Sigmoid colon (tissue), 7 donors: ENCODE results near the gene MYBPC3. TPM values are rescaled to one million over a fixed set of nuclear protein-coding genes. Genes with fewer than 3 reads are reported as not detected.

Source experiments
- DNase-seq: peaks from one replicate; pipeline ENCODE4 v3.0.0-alpha.2; 2019
- H3K27ac ChIP-seq, 4 donors: fragments of 200-600 bp; sonication (generic); one replicate each; pipeline ENCODE4 v1.5.1; 2016 to 2019; ENCODE audit warnings: mild to moderate bottlenecking in 1 of 4
- H3K27me3 ChIP-seq, 3 donors: fragments of 200-600 bp; sonication (generic); one replicate each; pipeline ENCODE4 v1.5.1; 2019; ENCODE audit warnings: mild to moderate bottlenecking in 1 of 3
- H3K36me3 ChIP-seq, 4 donors: fragments of 200-600 bp; sonication (generic); one replicate each; pipeline ENCODE4 v1.5.1; 2016 to 2019
- H3K4me1 ChIP-seq, 4 donors: fragments of 200-600 bp; sonication (generic); one replicate each; pipeline ENCODE4 v1.5.1; 2017 to 2019
- H3K4me3 ChIP-seq, 4 donors: fragments of 200-600 bp; sonication (generic); one replicate each; pipeline ENCODE4 v1.5.1; 2017 to 2019; ENCODE audit warnings: mild to moderate bottlenecking in 2 of 4, moderate library complexity in 1 of 4
- H3K9me3 ChIP-seq, 4 donors: fragments of 200-600 bp in 3 of 4; sonication (generic) in 3 of 4; one replicate each; pipeline versions ENCODE4 v1.5.1 to v1.6.1; 2013 to 2019
- CTCF ChIP-seq, 4 experiments: fragments of 450-650 bp in 3 of 4; fragments of 200-600 bp in 1 of 4; IDR thresholded peaks; one replicate each; pipeline ENCODE4 v1.5.1; 2016 to 2019; ENCODE audit warnings: antibody characterized with exemption in 4 of 4, mild to moderate bottlenecking in 3 of 4, moderate library complexity in 2 of 4
- EP300 ChIP-seq, 4 donors: sonication (generic); formaldehyde crosslinking; IDR thresholded peaks; one replicate each; pipeline ENCODE4 v1.6.1; 2017; ENCODE audit warnings: antibody characterized with exemption in 4 of 4
- POLR2A ChIP-seq, 2 donors: fragments of 450-650 bp; IDR thresholded peaks; one replicate each; pipeline ENCODE4 v1.6.1; 2016; ENCODE audit warnings: antibody characterized with exemption in 2 of 2, mild to moderate bottlenecking in 2 of 2, moderate library complexity in 2 of 2
- POLR2AphosphoS5 ChIP-seq, 4 donors: sonication (generic); formaldehyde crosslinking; IDR thresholded peaks; one replicate each; pipeline ENCODE4 v1.6.1; 2017; ENCODE audit warnings: antibody characterized with exemption in 4 of 4
- WGBS, 2 donors: extraction: QIAGEN DNeasy Blood & Tissue Kit; methylation state at CpG; one replicate each; pipeline ENCODE4 v1.1.7; 2013; 5-methylcytosine and 5-hydroxymethylcytosine counted together
- intact Hi-C: fragments of 100-400 bp; cut with DNase I; formaldehyde crosslinking; loops from one replicate; pipeline ENCODE4 v1.15.1; 2023
- polyA plus RNA-seq, 3 donors: library from polyadenylated mRNA; stranded (reverse); fragments of 200-250 nt; gene quantifications; one replicate each; pipeline ENCODE4 v1.2.3, GENCODE V29; 2013
- total RNA-seq, 4 donors: library from RNA; depleted of rRNA; stranded (reverse); fragments of >200 nt; gene quantifications; one replicate each; pipeline ENCODE4 v1.1.0, GENCODE V29; 2016
- donor health status: healthy with polysubstance abuse.
- donor health status: Bipolar disorder and iron deficiency.
- donor health status: healthy.

MYBPC3 gene
- total and polyA plus RNA-seq, 7 donors = 0.29 to 1.4 (median 0.60) TPM; not detected in 4

- intact Hi-C loops = no loop called here
- Histone ChIP-seq H3K27ac (no peak overlapping the region), H3K9me3 (no peaks in the 10 kb centered on the region), H3K4me1 (no peaks in the 10 kb centered on the region), H3K27me3 (no peaks in the 10 kb centered on the region), H3K36me3 (peaks cover 0 to 98% (median 42%) of the 10 kb centered on the region in 4 donors), H3K4me3 (no peak overlapping the region)
- DNase-seq = no peak
- 91 to 92% methylated on average over 5 of the region's 5 CpGs for WGBS, 2 donors
- TF ChIP-seq POLR2A (IDR thresholded peaks at IDR 0.05) = no peak
- no peak for TF ChIP-seq POLR2AphosphoS5 (IDR thresholded peaks at IDR 0.05)
- no peak for TF ChIP-seq EP300 (IDR thresholded peaks at IDR 0.05)
- TF ChIP-seq CTCF (IDR thresholded peaks at IDR 0.05) = no peak
Measured at GRCh38 chr11:47314992-47315391, 37.5 kb downstream of the MYBPC3 start.

GRCh38 chr11:47308050-47308823 is 44.3 kb downstream of the MYBPC3 start:
- intact Hi-C loops = no loop called here
- Histone ChIP-seq H3K27ac (no peak overlapping the region), H3K36me3 (peaks cover 26 to 100% (median 72%) of the 10 kb centered on the region in 4 donors), H3K4me3 (no peak overlapping the region), H3K27me3 (no peaks in the 10 kb centered on the region), H3K4me1 (no peaks in the 10 kb centered on the region), H3K9me3 (no peaks in the 10 kb centered on the region)
- DNase-seq = no peak
- TF ChIP-seq EP300 (IDR thresholded peaks at IDR 0.05) (no peak), CTCF (IDR thresholded peaks at IDR 0.05) (no peak), POLR2AphosphoS5 (IDR thresholded peaks at IDR 0.05) (no peak), POLR2A (IDR thresholded peaks at IDR 0.05) (no peak)
- WGBS, 2 donors = 92 to 93% methylated on average over 6 of the region's 6 CpGs

- H3K4me1 ChIP-seq = no peaks in the 10 kb centered on the region
- intact Hi-C loops = no loop called here
- no peak overlapping the region for H3K4me3 ChIP-seq
- 84 to 92% methylated on average over 1 of the region's 1 CpG for WGBS, 2 donors
- no peak for DNase-seq
- H3K27me3 ChIP-seq = no peaks in the 10 kb centered on the region
- H3K36me3 ChIP-seq = peaks cover 26 to 100% (median 78%) of the 10 kb centered on the region in 4 donors
- peak overlapping the region in 1 of 4 donors; percentile 31 for H3K27ac ChIP-seq
- TF ChIP-seq POLR2AphosphoS5 (IDR thresholded peaks at IDR 0.05) = no peak
- no peak for TF ChIP-seq POLR2A (IDR thresholded peaks at IDR 0.05)
- TF ChIP-seq EP300 (IDR thresholded peaks at IDR 0.05) = no peak
- TF ChIP-seq CTCF (IDR thresholded peaks at IDR 0.05) = no peak
- peaks cover 0 to 3% (median 0%) of the 10 kb centered on the region in 4 donors for H3K9me3 ChIP-seq
Measured at GRCh38 chr11:47306484-47306844, 46.0 kb downstream of the MYBPC3 start.

- Histone ChIP-seq H3K4me3 (no peak overlapping the region), H3K9me3 (peaks cover 0 to 3% (median 0%) of the 10 kb centered on the region in 4 donors), H3K27me3 (no peaks in the 10 kb centered on the region), H3K36me3 (peaks cover 26 to 100% (median 73%) of the 10 kb centered on the region in 4 donors), H3K27ac (peak overlapping the region in 1 of 4 donors; percentile 31), H3K4me1 (no peaks in the 10 kb centered on the region)
- DNase-seq = no peak
- 91 to 97% methylated on average over 3 of the region's 3 CpGs for WGBS, 2 donors
- TF ChIP-seq POLR2AphosphoS5 (IDR thresholded peaks at IDR 0.05) (no peak), EP300 (IDR thresholded peaks at IDR 0.05) (no peak), CTCF (IDR thresholded peaks at IDR 0.05) (no peak), POLR2A (IDR thresholded peaks at IDR 0.05) (no peak)
- intact Hi-C loops = no loop called here
Measured at GRCh38 chr11:47305734-47306483, 46.6 kb downstream of the MYBPC3 start.
